ENCODE data around the gene CARMIL3. TPM values are rescaled to one million over a fixed set of nuclear protein-coding genes. Genes with fewer than 3 reads are reported as not detected.

CARMIL3 gene
- total and polyA plus RNA-seq, 2 of the 4 experiments (the other 2 are of a cell fraction), result under 0.01 TPM; not detected in 1

DNA sequence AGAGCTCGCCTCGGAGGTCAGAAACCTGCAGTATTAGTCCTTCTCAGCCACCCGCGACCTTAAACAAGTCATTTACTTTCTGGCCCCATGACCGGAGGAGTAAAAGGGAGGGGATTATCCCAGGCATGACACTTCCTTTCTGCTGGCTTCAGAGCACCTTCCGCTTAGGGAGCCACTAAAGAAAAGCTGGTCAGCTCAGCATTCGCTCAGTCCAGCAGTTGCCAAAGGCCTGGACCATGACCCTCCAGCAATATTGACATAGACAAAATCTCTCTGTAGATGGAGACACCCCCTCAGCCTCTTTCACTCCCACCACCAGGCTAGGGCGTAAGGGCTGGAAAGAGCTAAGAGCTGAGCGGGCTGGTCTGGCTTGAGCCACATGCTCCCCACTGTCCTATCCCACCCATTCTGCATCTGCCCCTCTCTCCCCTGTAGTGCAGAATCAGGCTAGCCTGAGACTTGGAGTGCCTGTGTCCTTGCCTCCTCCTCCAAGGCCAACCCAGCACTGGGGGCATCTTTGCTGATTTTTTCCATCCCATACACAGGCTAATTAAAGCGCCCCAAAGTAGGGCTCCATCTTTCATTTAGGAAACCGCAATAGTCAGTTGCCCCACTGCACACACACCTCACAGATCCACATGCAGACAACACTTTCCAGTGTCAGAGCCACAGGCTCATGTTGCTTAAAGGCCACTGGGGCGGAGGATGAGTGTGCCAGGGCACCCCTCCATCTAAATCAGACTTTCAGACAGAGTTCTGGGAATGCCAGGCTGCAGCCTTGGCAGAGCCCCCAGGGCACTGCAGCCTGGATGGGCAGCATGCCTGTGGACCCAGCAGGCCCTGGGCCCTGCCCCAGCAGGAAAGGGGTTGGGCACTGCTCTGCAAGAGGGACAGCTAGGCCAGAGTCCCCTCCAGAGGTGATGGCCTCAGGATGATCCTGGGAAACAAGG is 15.6 kb downstream of the CARMIL3 start:
- H3K23ac ChIP-seq (ENCODE audit: low read depth, low read length), result no peak overlapping the region
- intact Hi-C loops (cut with micrococcal nuclease), result no loop called here
- WGBS, 2 experiments (ENCODE audit: extremely low coverage in 2 of 2, insufficient read length in 1 of 2), result 71% methylated on average over 1 of the region's 12 CpGs; no CpG with 5 or more reads in 1 of the 2 experiments
- H3K27me3 ChIP-seq (ENCODE audit: control insufficient read depth, insufficient read depth, low read length), result peaks cover 54% of the 10 kb centered on the region
- H3K18ac ChIP-seq (ENCODE audit: low read depth, low read length), result no peak overlapping the region
- no TSS peak for BruUV-seq (replicated peaks)
- DNase-seq (no peak), ATAC-seq (ENCODE audit: low read depth) (no peak)
- H2BK15ac ChIP-seq (ENCODE audit: low read depth, low read length), result no peak overlapping the region
- H4K5ac ChIP-seq (ENCODE audit: low read depth, low read length), result no peak overlapping the region
- no peak overlapping the region for H2BK20ac ChIP-seq (ENCODE audit: low read depth, low read length)
- no peak overlapping the region for H3K56ac ChIP-seq (ENCODE audit: extremely low read depth, insufficient read depth, low read length)
- no peak overlapping the region for H4K91ac ChIP-seq (ENCODE audit: insufficient read depth, low read depth, low read length)
- dilution Hi-C loops (cut with HindIII; ENCODE audit: low sequenced_read_pairs, unreplicated experiment), result no loop called here
- H3K4me1 ChIP-seq (ENCODE audit: control insufficient read depth, insufficient read depth, low read length), result no peaks in the 10 kb centered on the region
- no peak overlapping the region for H2AK5ac ChIP-seq (ENCODE audit: low read depth, low read length)
- no peaks in the 10 kb centered on the region for H3K9me3 ChIP-seq (ENCODE audit: control insufficient read depth, insufficient read depth, low read length)
- H2BK5ac ChIP-seq (ENCODE audit: low read depth, low read length, poor library complexity, severe bottlenecking), result no peak overlapping the region
- H3K9me1 ChIP-seq (ENCODE audit: insufficient read depth, low read length), result no peaks in the 10 kb centered on the region
- H3K4me3 ChIP-seq (ENCODE audit: insufficient read depth, low read depth, low read length), result no peak overlapping the region
- no peak overlapping the region for H4K8ac ChIP-seq (ENCODE audit: low read depth in 2 of 2, low read length in 2 of 2)
- no peak overlapping the region for H3K4me2 ChIP-seq (ENCODE audit: low read depth, low read length)
- H3K14ac ChIP-seq (replicated peaks; ENCODE audit: low read depth, low read length), result no peak overlapping the region
- H3K36me3 ChIP-seq (ENCODE audit: control insufficient read depth, insufficient read depth, low read length), result no peaks in the 10 kb centered on the region
- no peak overlapping the region for H3K27ac ChIP-seq (ENCODE audit: insufficient read depth, low read length)
- H2BK120ac ChIP-seq (ENCODE audit: low read depth, low read length), result no peak overlapping the region
- no peak overlapping the region for H3K4ac ChIP-seq (ENCODE audit: low read depth, low read length)
- ChIA-PET POLR2A (ENCODE audit: unreplicated experiment) (no interaction called here), CTCF (interaction anchor here (1.1 to 1.3 kb wide), 2 partner anchors 10 to 41 kb away, joined by 4 to 5 read pairs; no protein-coding TSS in a partner anchor)
- H4K20me1 ChIP-seq (ENCODE audit: insufficient read depth, low read length), result no peaks in the 10 kb centered on the region
- H3K9ac ChIP-seq (ENCODE audit: low read depth, low read length), result no peak overlapping the region
- H2AK9ac ChIP-seq (replicated peaks; ENCODE audit: low read depth, low read length, poor library complexity), result no peak overlapping the region
- no peaks in the 10 kb centered on the region for H3K79me1 ChIP-seq (ENCODE audit: low read depth in 1 of 2, low read length in 2 of 2)
- in situ Hi-C loops (cut with MboI; ENCODE audit: low sequenced_read_pairs), result no loop called here
- no peak overlapping the region for H2AFZ ChIP-seq (replicated peaks; ENCODE audit: low read length, poor library complexity)
- TF ChIP-seq CEBPB (IDR thresholded peaks at IDR 0.05; ENCODE audit: low read depth, low read length), result no peak
- TF ChIP-seq, protein P1, sequence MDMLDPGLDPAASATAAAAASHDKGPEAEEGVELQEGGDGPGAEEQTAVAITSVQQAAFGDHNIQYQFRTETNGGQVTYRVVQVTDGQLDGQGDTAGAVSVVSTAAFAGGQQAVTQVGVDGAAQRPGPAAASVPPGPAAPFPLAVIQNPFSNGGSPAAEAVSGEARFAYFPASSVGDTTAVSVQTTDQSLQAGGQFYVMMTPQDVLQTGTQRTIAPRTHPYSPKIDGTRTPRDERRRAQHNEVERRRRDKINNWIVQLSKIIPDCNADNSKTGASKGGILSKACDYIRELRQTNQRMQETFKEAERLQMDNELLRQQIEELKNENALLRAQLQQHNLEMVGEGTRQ (IDR thresholded peaks at IDR 0.05; ENCODE audit: low read depth, low read length), result no peak
- TF ChIP-seq RCOR1 (IDR thresholded peaks at IDR 0.05; ENCODE audit: insufficient replicate concordance, low read length), result no peak
- TF ChIP-seq MAZ (IDR thresholded peaks at IDR 0.05; ENCODE audit: borderline replicate concordance, low read depth, low read length), result no peak
- no peak for TF ChIP-seq BHLHE40 (IDR thresholded peaks at IDR 0.05; ENCODE audit: low read depth, low read length)
- TF ChIP-seq NFE2L2 (IDR thresholded peaks at IDR 0.05; ENCODE audit: low read depth, low read length), result no peak
- TF ChIP-seq CTCF (conservative IDR thresholded peaks at IDR 0.05; ENCODE audit: low read depth, low read length), result no peak
- TF ChIP-seq, protein P2, sequence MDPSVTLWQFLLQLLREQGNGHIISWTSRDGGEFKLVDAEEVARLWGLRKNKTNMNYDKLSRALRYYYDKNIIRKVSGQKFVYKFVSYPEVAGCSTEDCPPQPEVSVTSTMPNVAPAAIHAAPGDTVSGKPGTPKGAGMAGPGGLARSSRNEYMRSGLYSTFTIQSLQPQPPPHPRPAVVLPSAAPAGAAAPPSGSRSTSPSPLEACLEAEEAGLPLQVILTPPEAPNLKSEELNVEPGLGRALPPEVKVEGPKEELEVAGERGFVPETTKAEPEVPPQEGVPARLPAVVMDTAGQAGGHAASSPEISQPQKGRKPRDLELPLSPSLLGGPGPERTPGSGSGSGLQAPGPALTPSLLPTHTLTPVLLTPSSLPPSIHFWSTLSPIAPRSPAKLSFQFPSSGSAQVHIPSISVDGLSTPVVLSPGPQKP (IDR thresholded peaks at IDR 0.05; ENCODE audit: borderline replicate concordance, low read depth, low read length), result no peak
- no peak for TF ChIP-seq POLR2A (IDR thresholded peaks at IDR 0.05; ENCODE audit: low read depth, low read length)
- TF ChIP-seq RFX5 (IDR thresholded peaks at IDR 0.05; ENCODE audit: low read depth, low read length), result no peak
- TF ChIP-seq SMC3 (IDR thresholded peaks at IDR 0.05; ENCODE audit: low read depth, low read length), result no peak
- no peak for TF ChIP-seq FOS (IDR thresholded peaks at IDR 0.05; ENCODE audit: low read depth, low read length)
- no peak for TF ChIP-seq MXI1 (IDR thresholded peaks at IDR 0.05; ENCODE audit: borderline replicate concordance, low read depth, low read length)
- no peak for TF ChIP-seq RAD21 (IDR thresholded peaks at IDR 0.05; ENCODE audit: low read length)

Data from IMR-90 (cell line).